ENCODE data around the gene ASIC2.

The ASIC2 gene

GRCh38 chr17:33207231-33207630, 85.9 kb downstream of the ASIC2 start:
- TF ChIP-seq CTCF (IDR thresholded peaks at IDR 0.05; ENCODE audit: low read depth, low read length), result no peak
- H3K4me3 ChIP-seq (ENCODE audit: low read depth, low read length), result no peak overlapping the region

GRCh38 chr17:33205552-33205951, 87.5 kb downstream of the ASIC2 start:
- no peak for TF ChIP-seq CTCF (IDR thresholded peaks at IDR 0.05; ENCODE audit: low read depth, low read length)
- H3K4me3 ChIP-seq (ENCODE audit: low read depth, low read length), result no peak overlapping the region

GRCh38 chr17:33204701-33205100, 88.4 kb downstream of the ASIC2 start:
- TF ChIP-seq CTCF (IDR thresholded peaks at IDR 0.05; ENCODE audit: low read depth, low read length), result no peak
- H3K4me3 ChIP-seq (ENCODE audit: low read depth, low read length), result no peak overlapping the region

GRCh38 chr17:33204156-33204555, 88.9 kb downstream of the ASIC2 start:
- no peak for TF ChIP-seq CTCF (IDR thresholded peaks at IDR 0.05; ENCODE audit: low read depth, low read length)
- no peak overlapping the region for H3K4me3 ChIP-seq (ENCODE audit: low read depth, low read length)

GRCh38 chr17:33202796-33203495, 90.1 kb downstream of the ASIC2 start:
- H3K4me3 ChIP-seq (ENCODE audit: low read depth, low read length), result no peak overlapping the region
- TF ChIP-seq CTCF (IDR thresholded peaks at IDR 0.05; ENCODE audit: low read depth, low read length), result no peak

- no peak for TF ChIP-seq CTCF (IDR thresholded peaks at IDR 0.05; ENCODE audit: low read depth, low read length)
- H3K4me3 ChIP-seq (ENCODE audit: low read depth, low read length), result no peak overlapping the region
These were observed 91.1 kb downstream of the ASIC2 start for GRCh38 chr17:33202021-33202420.

GRCh38 chr17:33201283-33201682, 91.8 kb downstream of the ASIC2 start:
- no peak for TF ChIP-seq CTCF (IDR thresholded peaks at IDR 0.05; ENCODE audit: low read depth, low read length)
- H3K4me3 ChIP-seq (ENCODE audit: low read depth, low read length), result no peak overlapping the region
